HepG2 (cell line): ENCODE data around the gene HBM. TPM values are rescaled to one million over a fixed set of nuclear protein-coding genes. Genes with fewer than 3 reads are reported as not detected.

ENCODE experiments used
- ATAC-seq: fragments of 200-7000 bp; cut with Tn5 transposase; 3 replicates; pipeline ENCODE4 v1.9.1; 2020; ENCODE audit warnings: mild to moderate bottlenecking, moderate library complexity
- BruUV-seq: library from RNA; stranded (reverse); fragments of 400-500 nt; replicated peaks from 2 replicates; lab custom pipeline; 2021; lab: Mats Ljungman, UMichigan
- CTCF ChIA-PET: fragments of 300-600 bp; formaldehyde crosslinking; extraction: SDS; loops from one replicate; lab custom pipeline; 2021; ENCODE audit warnings: low total read pairs, inconsistent platforms, low intra/inter-chr PET ratio; lab: Yijun Ruan, JAX
- POLR2A ChIA-PET: fragments of 350-600 bp; sonication (Branson Sonifier 250); formaldehyde crosslinking; loops from one replicate; lab custom pipeline; 2020; ENCODE audit warnings: antibody characterized with exemption, inconsistent platforms; lab: Yijun Ruan, JAX
- DNase-seq: peaks from one replicate; pipeline ENCODE4 v3.0.0-alpha.2; 2015; ENCODE audit warnings: low spot score
- FAIRE-seq: peaks from 3 replicates; lab custom pipeline; 2011; peaks lifted over from hg19 to GRCh38; lab: Jason Lieb, UNC
- H2AFZ ChIP-seq: one replicate; pipeline ENCODE4 v1.6.1; 2011; ENCODE audit warnings: low read length, inconsistent platforms
- H3K27ac ChIP-seq: fragments of 300-600 bp; 3 replicates; pipeline ENCODE4 v1.8.0; 2011; ENCODE audit warnings: mixed run types, mild to moderate bottlenecking, mixed read lengths, low read length, inconsistent platforms; ENCODE audit not compliant: insufficient read depth; ENCODE audit errors: extremely low read length
- H3K27me3 ChIP-seq, 2 experiments: fragments of 200-600 bp in 1 of 2; 2 replicates in 1 of 2; 3 replicates in 1 of 2; pipeline versions ENCODE4 v1.6.0 to v1.8.0; 2011; ENCODE audit warnings: low read length in 2 of 2, mild to moderate bottlenecking in 2 of 2, moderate library complexity in 2 of 2, inconsistent platforms in 1 of 2; ENCODE audit not compliant: insufficient read depth in 2 of 2, control insufficient read depth in 1 of 2
- H3K36me3 ChIP-seq, 2 experiments: fragments of 200-600 bp in 1 of 2; replicated peaks in 1 of 2; 2 replicates in 1 of 2; 3 replicates in 1 of 2; pipeline versions ENCODE4 v1.5.1 to v1.8.0; 2011; ENCODE audit warnings: low read length in 2 of 2, inconsistent platforms in 1 of 2; ENCODE audit not compliant: insufficient read depth in 2 of 2, control insufficient read depth in 1 of 2
- H3K4me1 ChIP-seq: 2 replicates; pipeline ENCODE4 v1.5.1; 2012; ENCODE audit warnings: low read length, inconsistent platforms; ENCODE audit not compliant: insufficient read depth
- H3K4me2 ChIP-seq: 2 replicates; pipeline ENCODE4 v1.6.0; 2011; ENCODE audit warnings: low read depth, low read length, inconsistent platforms
- H3K4me3 ChIP-seq, 3 experiments: fragments of 200-600 bp in 1 of 3; sonication (generic), shearing (Covaris generic) in 1 of 3; replicated peaks in 1 of 3; 2 replicates each; pipeline ENCODE4 v1.5.1; 2011 to 2016; ENCODE audit warnings: low read length in 3 of 3, inconsistent platforms in 2 of 3, low read depth in 2 of 3, mild to moderate bottlenecking in 2 of 3, control low read depth in 1 of 3, mixed read lengths in 1 of 3; ENCODE audit not compliant: insufficient read depth in 1 of 3
- H3K79me2 ChIP-seq: one replicate; pipeline ENCODE4 v1.6.1; 2011; ENCODE audit warnings: low read length, inconsistent platforms; ENCODE audit not compliant: insufficient read depth
- H3K9ac ChIP-seq: 2 replicates; pipeline ENCODE4 v1.6.0; 2011; ENCODE audit warnings: mild to moderate bottlenecking, low read depth, low read length, inconsistent platforms; ENCODE audit not compliant: insufficient read depth
- H3K9me3 ChIP-seq: 2 replicates; pipeline ENCODE4 v1.5.1; 2012; ENCODE audit warnings: mild to moderate bottlenecking, low read length
- H4K20me1 ChIP-seq: 2 replicates; pipeline ENCODE4 v1.6.0; 2011; ENCODE audit warnings: inconsistent platforms, mild to moderate bottlenecking, low read length, moderate library complexity; ENCODE audit not compliant: insufficient read depth
- AHDC1 ChIP-seq: sonication (generic); formaldehyde crosslinking; IDR thresholded peaks from 2 replicates; pipeline ENCODE4 v1.5.1; 2020; ENCODE audit warnings: mild to moderate bottlenecking, missing genetic modification reagents, borderline replicate concordance
- BATF2 ChIP-seq: sonication (generic); formaldehyde crosslinking; IDR thresholded peaks from 2 replicates; pipeline ENCODE4 v1.8.0; 2022; ENCODE audit warnings: mild to moderate bottlenecking, missing genetic modification reagents, moderate library complexity
- HMGA1 ChIP-seq: sonication (generic); formaldehyde crosslinking; conservative IDR thresholded peaks from 2 replicates; pipeline ENCODE4 v1.4.0; 2020; ENCODE audit warnings: missing genetic modification reagents
- HOXA9 ChIP-seq: sonication (generic); formaldehyde crosslinking; IDR thresholded peaks from 2 replicates; pipeline ENCODE4 v1.8.1; 2022; ENCODE audit warnings: missing genetic modification reagents, mild to moderate bottlenecking, moderate library complexity, borderline replicate concordance
- RBM22 ChIP-seq: fragments of 200-400 bp; formaldehyde crosslinking; optimal IDR thresholded peaks from 2 replicates; pipeline ENCODE3; 2017; ENCODE audit warnings: mild to moderate bottlenecking, low read length, moderate library complexity
- ZNF337 ChIP-seq: sonication (generic); formaldehyde crosslinking; IDR thresholded peaks from 2 replicates; pipeline ENCODE4 v1.5.1; 2020; ENCODE audit warnings: missing genetic modification reagents, low read depth, mild to moderate bottlenecking, borderline replicate concordance
- ZNF547 ChIP-seq: sonication (generic); formaldehyde crosslinking; IDR thresholded peaks from 2 replicates; pipeline ENCODE4 v1.5.1; 2020; ENCODE audit warnings: mild to moderate bottlenecking, missing genetic modification reagents
- ZNF644 ChIP-seq: IDR thresholded peaks from 2 replicates; pipeline ENCODE4 v1.6.1; 2016; ENCODE audit warnings: low read depth
- ZNF768 ChIP-seq: sonication (generic); formaldehyde crosslinking; IDR thresholded peaks from 2 replicates; pipeline ENCODE4 v1.4.0; 2020; ENCODE audit warnings: missing genetic modification reagents
- ZXDC ChIP-seq: sonication (generic); formaldehyde crosslinking; IDR thresholded peaks from 2 replicates; pipeline ENCODE4 v1.5.0; 2020; ENCODE audit warnings: mild to moderate bottlenecking, missing genetic modification reagents
- WGBS: methylation state at CpG from one replicate; pipeline ENCODE4 v1.1.6; 2017; ENCODE audit warnings: low lambda C conversion rate; 5-methylcytosine and 5-hydroxymethylcytosine counted together
- in situ Hi-C: cut with HindIII; loops from 2 replicates; pipeline ENCODE4 v1.10.0; 2017; ENCODE audit warnings: low pct_unique_long_range_greater_than_20kb; ENCODE audit not compliant: extremely low pct_ligation_motif_present
- intact Hi-C: fragments of 100-400 bp; cut with micrococcal nuclease; formaldehyde crosslinking; loops from one replicate; pipeline ENCODE4 v1.10.0; 2022; ENCODE audit not compliant: unreplicated experiment
- polyA plus RNA-seq, 8 experiments: library from polyadenylated mRNA; depleted of rRNA in 3 of 8; stranded (reverse) in 7 of 8; unstranded in 1 of 8; fragments of >200 nt; fragmentation: Illumina TruSeq in 4 of 8; extraction: Trizol in 4 of 8; gene quantifications; 2 replicates each; pipeline versions ENCODE4 v1.2.1 to v1.2.3, GENCODE V29; 2011 to 2016; ENCODE audit warnings: low read depth in 4 of 8, missing spikeins in 1 of 8, mixed read lengths in 1 of 8; ENCODE audit not compliant: insufficient read depth in 1 of 8
- total RNA-seq, 5 experiments: library from RNA; depleted of rRNA; stranded (reverse); fragments of >200 nt; fragmentation: Illumina TruSeq; extraction: Trizol; gene quantifications; 2 replicates each; pipeline ENCODE4 v1.2.3, GENCODE V29; 2016; ENCODE audit warnings: low read depth in 1 of 5

The HBM gene
- total and polyA plus RNA-seq, 2 of the 13 experiments (the other 11 are each of a cell fraction or from before 2014, with no cell fraction given), result not detected

- intact Hi-C loops, result no loop called here
- no peak overlapping the region for H3K27ac ChIP-seq
- BruUV-seq, result no TSS peak
- H3K4me1 ChIP-seq, result no peaks in the 10 kb centered on the region
- H4K20me1 ChIP-seq, result no peaks in the 10 kb centered on the region
- ChIA-PET POLR2A (no interaction called here), CTCF (no interaction called here)
- ATAC-seq (no peak), FAIRE-seq (no peak), DNase-seq (no peak)
- in situ Hi-C loops, result no loop called here
- H3K79me2 ChIP-seq, result no peaks in the 10 kb centered on the region
- peaks cover 2 to 23% of the 10 kb centered on the region in 2 experiments; a peak in 3 of 5 replicates for H3K36me3 ChIP-seq
- H3K9ac ChIP-seq, result no peak overlapping the region
- no peaks in the 10 kb centered on the region for H3K27me3 ChIP-seq
- no peak overlapping the region for H2AFZ ChIP-seq
- no peak overlapping the region for H3K4me2 ChIP-seq
- no peaks in the 10 kb centered on the region for H3K9me3 ChIP-seq
- no peak for TF ChIP-seq HOXA9 (CRISPR knock-in tag)
- no peak for TF ChIP-seq ZXDC (CRISPR knock-in tag)
- WGBS, result 93% methylated on average over 3 of the region's 3 CpGs
- H3K4me3 ChIP-seq, result no peak overlapping the region
These were observed 40.8 kb upstream of the HBM start for GRCh38 chr16:125011-125410.

GRCh38 chr16:129075-129474 lies 36.7 kb upstream of the HBM start:
- intact Hi-C loops (no loop called here), in situ Hi-C loops (no loop called here)
- Histone ChIP-seq H3K27ac (no peak overlapping the region), H3K4me3 (no peak overlapping the region), H3K27me3 (no peaks in the 10 kb centered on the region), H4K20me1 (no peaks in the 10 kb centered on the region), H3K9ac (no peak overlapping the region), H3K4me1 (no peaks in the 10 kb centered on the region), H3K36me3 (peaks cover 0 to 21% of the 10 kb centered on the region in 2 experiments; a peak in 2 of 5 replicates), H3K4me2 (no peak overlapping the region), H2AFZ (no peak overlapping the region), H3K9me3 (no peaks in the 10 kb centered on the region), H3K79me2 (peaks cover 7% of the 10 kb centered on the region)
- WGBS, result 100% methylated on average over 2 of the region's 2 CpGs
- no TSS peak for BruUV-seq
- DNase-seq (no peak), FAIRE-seq (no peak), ATAC-seq (no peak)
- ChIA-PET CTCF (no interaction called here), POLR2A (no interaction called here)
- TF ChIP-seq ZNF644, result no peak
- no peak for TF ChIP-seq RBM22
- TF ChIP-seq ZNF768 (CRISPR knock-in tag), result no peak
- no peak for TF ChIP-seq HMGA1
- TF ChIP-seq AHDC1, result no peak
- no peak for TF ChIP-seq ZNF547 (CRISPR knock-in tag)
- TF ChIP-seq ZNF337, result no peak
- TF ChIP-seq BATF2 (CRISPR knock-in tag), result no peak
